ENCODE measurements around the gene NFASC. TPM values are rescaled to one million over a fixed set of nuclear protein-coding genes. Genes with fewer than 3 reads are reported as not detected.

The NFASC gene
- total and polyA plus RNA-seq, 2 experiments from 2014 or later: 3.9 to 11.7 TPM

DNA sequence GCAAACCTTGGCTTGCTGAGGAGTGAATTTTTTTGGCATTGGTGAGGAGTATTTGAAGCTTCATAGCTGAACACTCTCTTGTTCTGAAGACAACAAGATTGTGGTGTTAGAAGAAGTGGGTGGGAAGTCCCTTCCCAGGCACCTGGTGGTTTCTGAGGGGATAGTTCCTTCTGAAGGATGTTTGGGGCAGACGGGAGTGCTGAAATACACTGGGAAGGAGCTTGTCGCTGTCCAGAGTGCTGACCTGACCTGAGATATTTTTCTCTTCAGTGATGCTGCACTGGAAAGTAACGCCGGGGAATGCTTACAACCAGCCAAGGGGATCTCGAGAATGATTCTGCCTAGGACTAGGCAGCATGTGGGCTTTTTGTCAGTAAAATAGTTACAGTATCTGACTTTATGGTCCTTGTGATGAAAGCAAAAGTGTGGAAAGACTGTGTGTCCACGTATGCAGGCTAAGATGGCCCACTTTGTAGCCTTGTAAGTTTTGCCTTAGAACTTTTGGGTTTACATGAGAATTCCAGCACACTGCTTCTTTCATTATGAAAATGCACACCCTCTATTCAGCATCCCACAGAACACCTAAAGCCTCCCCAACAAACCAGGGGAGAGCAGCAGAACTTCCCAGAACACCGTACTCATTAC is 33.1 kb upstream of the NFASC start:
- Histone ChIP-seq H3F3A (replicated peaks; ENCODE audit: low read depth) (no peaks in the 10 kb centered on the region), H3K27ac (ENCODE audit: low read depth) (no peak overlapping the region), H4K20me1 (replicated peaks; ENCODE audit: insufficient read depth) (peaks cover 4% of the 10 kb centered on the region; the same call in 1 of the 2 replicates), H3K9me2 (ENCODE audit: insufficient read depth) (no peaks in the 10 kb centered on the region), H3K4me3 (no peak overlapping the region), H3K4me2 (no peak overlapping the region), H3K4me1 (ENCODE audit: insufficient read depth) (peaks cover 15% of the 10 kb centered on the region), H3K27me3 (ENCODE audit: insufficient read depth) (no peaks in the 10 kb centered on the region), H2AFZ (no peak overlapping the region), H3K79me2 (replicated peaks; ENCODE audit: insufficient read depth) (no peaks in the 10 kb centered on the region; the same call in 1 of the 2 replicates), H3K36me3 (ENCODE audit: insufficient read depth) (no peaks in the 10 kb centered on the region)
- H3K4me1 Mint-ChIP-seq: peaks cover 20% of the 10 kb centered on the region
- DNase-seq (ENCODE audit: low spot score) (peak; percentile 95), ATAC-seq (peak; percentile 87)
- H3K36me3 Mint-ChIP-seq (ENCODE audit: low read depth): peaks cover 2% of the 10 kb centered on the region; the same call in 1 of the 3 replicates
- no peak for TF ChIP-seq EZH2phosphoT487 (IDR thresholded peaks at IDR 0.05; ENCODE audit: unreplicated experiment)
- no peak for TF ChIP-seq CREB1 (CRISPR knock-in tag; IDR thresholded peaks at IDR 0.05; ENCODE audit: low read depth)
- peak; percentile 32; the same call in 1 of the 2 replicates for TF ChIP-seq ZNF462 (CRISPR knock-in tag; IDR thresholded peaks at IDR 0.05)
- TF ChIP-seq ZNF114 (CRISPR knock-in tag; IDR thresholded peaks at IDR 0.05): no peak
- TF ChIP-seq EZH2 (IDR thresholded peaks at IDR 0.05; ENCODE audit: low read depth, unreplicated experiment): no peak
- TF ChIP-seq, protein P1, sequence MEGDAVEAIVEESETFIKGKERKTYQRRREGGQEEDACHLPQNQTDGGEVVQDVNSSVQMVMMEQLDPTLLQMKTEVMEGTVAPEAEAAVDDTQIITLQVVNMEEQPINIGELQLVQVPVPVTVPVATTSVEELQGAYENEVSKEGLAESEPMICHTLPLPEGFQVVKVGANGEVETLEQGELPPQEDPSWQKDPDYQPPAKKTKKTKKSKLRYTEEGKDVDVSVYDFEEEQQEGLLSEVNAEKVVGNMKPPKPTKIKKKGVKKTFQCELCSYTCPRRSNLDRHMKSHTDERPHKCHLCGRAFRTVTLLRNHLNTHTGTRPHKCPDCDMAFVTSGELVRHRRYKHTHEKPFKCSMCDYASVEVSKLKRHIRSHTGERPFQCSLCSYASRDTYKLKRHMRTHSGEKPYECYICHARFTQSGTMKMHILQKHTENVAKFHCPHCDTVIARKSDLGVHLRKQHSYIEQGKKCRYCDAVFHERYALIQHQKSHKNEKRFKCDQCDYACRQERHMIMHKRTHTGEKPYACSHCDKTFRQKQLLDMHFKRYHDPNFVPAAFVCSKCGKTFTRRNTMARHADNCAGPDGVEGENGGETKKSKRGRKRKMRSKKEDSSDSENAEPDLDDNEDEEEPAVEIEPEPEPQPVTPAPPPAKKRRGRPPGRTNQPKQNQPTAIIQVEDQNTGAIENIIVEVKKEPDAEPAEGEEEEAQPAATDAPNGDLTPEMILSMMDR (conservative IDR thresholded peaks at IDR 0.05; ENCODE audit: low read depth in 2 of 2): peak in 1 of 2 experiments; percentile 24; a peak in 1 of 4 replicates
- TF ChIP-seq REST (IDR thresholded peaks at IDR 0.05; ENCODE audit: unreplicated experiment): peak; percentile 94
- no peaks in the 10 kb centered on the region for H3K9me3 Mint-ChIP-seq
- H3K27ac Mint-ChIP-seq: no peak overlapping the region
- no peak overlapping the region for H3K4me3 Mint-ChIP-seq
- H3K27me3 Mint-ChIP-seq (ENCODE audit: insufficient read depth, low read depth, poor library complexity): peaks cover 2% of the 10 kb centered on the region
